Stimulated activated CD4-positive, alpha-beta T cell treated with anti-CD3 and anti-CD28 coated beads, TNF-alpha, amount 100 ng/mL, for 24 hours (primary cell): ENCODE results near the gene ASB10.

Source experiments
- DNase-seq, 3 experiments: peaks; one replicate each; pipeline ENCODE4 v3.0.0-alpha.2; 2020; ENCODE audit warnings: low read depth in 3 of 3

ASB10 gene

DNA sequence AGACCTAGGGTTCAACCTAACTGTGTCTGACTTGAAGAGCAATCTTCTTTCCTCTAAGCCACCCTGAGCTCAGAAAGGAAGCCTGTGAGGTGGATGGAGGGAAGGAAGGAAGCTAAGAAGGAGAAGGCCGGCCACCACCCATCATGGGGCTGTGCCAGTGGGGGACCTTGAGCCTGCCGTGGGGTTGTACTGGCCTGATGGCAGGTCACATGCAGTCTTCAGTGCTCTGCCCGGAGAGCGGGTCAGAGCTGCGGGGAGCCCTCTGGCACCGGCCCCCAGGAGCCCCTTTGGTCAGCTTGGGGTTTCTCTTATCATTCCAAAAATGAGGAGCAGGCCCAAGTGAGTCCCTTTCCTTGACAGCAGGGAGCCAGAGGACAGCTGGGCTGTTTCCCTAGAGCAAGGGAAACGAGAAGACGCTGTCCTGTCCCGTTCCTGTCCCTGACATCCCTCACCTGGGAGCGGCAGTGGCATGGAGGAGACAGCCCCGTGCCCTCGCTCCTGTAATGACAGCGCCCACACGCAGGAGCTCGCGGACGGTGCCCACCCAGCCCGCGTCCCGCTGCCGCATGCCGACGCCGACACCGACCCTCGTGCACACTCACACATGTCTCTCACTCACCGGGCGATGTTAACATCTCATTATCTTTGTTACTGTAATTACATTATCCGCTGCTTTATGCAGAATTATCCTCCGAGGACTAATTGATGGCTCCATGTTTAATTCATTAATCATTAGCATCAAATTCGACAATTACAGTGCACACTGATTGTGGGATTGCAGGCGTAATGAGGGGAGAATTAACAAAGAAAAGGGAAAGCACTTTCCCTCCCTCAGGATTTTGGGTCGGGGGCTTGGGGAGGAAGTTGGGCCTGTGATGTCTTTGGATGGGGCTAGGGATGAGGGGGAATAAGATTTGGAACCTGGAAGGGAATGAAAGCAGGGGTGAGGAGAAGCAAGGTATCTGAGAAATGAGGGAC, 50.9 kb downstream of the ASB10 start:
- no peak for DNase-seq

GRCh38 chr7:151135525-151135845, 51.6 kb downstream of the ASB10 start:
- DNase-seq = no peak

- no peak for DNase-seq
Measured at GRCh38 chr7:151134743-151135524, 52.1 kb downstream of the ASB10 start.

DNA sequence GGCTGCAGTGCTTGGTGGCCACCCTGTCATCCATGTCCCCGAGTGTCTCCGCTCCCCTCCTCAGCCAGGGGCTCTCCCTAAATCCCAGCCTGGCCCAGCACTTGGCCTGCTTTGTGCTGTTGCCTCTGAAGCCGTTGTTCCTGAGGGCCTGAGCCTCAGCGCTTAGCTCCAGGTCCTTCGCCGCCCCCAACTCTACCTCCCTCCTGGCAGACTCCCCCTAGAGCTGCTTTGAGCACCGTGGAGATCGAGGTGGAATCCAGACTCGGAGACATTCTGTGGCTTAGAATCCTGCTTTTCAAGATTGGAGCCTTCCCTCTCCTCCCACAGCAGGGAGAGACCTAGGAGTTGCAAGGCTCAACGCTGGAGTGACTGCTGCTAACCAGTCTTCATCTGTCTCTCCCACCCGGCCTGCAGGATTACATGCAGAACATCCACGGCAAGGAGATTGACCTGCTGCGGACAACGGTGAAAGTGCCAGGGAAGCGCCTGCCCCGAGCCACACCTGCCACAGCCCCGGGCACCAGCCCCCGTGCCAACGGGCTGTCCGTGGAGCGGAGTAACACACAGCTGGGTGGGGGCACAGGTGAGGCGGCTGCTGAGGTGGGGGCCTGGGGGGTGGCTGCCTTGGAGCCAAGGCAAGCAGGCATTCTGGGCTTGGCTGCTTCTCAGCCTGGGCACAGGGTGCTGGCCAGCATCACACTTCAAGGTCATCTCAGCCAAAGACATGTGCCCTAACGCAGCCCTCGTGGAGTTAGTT, 52.9 kb downstream of the ASB10 start:
- DNase-seq = no peak

DNA sequence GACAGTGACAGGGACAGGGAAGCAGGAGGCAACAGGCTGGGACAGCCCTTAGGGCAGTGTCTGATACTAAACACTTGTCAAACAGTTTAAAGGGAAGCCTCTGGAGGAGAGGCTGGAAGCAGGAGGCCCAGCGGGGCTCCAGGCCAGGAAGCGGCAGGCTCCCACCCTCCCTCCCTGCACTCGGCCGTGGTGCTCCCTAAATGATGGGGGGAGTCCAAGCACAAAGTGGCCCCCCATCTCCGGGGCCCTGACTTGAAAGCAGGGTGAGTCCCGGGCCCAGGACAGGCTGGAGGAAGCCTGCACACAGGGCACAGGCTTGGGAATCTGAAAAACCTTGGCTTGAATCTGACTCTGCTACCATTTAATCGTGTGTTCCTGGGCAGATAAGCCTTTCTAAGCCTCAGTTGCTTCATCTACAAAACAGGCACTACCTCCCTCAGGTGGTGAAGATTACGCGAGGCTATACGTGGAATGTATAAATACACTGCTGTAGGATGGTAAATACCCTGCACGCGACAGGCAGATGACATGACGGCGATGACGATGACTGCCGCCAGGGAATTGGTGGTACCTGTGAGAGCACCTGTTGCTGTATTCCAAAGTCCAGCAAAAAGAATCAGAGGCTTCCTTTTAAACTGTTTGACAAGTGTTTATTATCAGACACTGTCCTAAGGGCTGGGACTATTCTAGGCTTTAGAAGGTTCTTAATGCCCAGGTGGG, 53.6 kb downstream of the ASB10 start:
- DNase-seq = no peak

GRCh38 chr7:151132461-151133205, 54.4 kb downstream of the ASB10 start:
- no peak for DNase-seq

GRCh38 chr7:151131592-151132293, 55.3 kb downstream of the ASB10 start:
- DNase-seq = no peak

- DNase-seq = no peak
Measured at GRCh38 chr7:151131224-151131591, 55.8 kb downstream of the ASB10 start.

DNA sequence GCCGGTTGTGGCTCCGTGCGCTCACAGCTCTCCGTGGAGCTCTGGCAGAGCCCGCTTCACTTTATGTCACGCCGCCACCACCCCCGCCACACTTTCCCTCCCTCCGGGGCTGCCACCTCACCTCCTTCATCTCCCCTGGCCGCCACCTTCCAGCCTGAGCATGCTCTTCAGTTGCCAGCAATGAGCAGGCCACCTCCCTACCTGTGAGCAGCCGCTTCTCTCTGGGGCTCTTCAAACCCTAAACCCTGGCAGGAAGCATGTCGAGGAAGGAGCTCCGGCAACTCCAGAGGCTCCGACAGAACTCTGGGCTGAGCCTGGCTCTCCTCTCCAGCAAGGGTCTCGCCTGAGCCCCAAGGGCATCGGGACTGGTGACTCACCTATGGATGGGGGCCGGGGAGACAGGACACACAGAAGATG, 56.3 kb downstream of the ASB10 start:
- no peak for DNase-seq

DNA sequence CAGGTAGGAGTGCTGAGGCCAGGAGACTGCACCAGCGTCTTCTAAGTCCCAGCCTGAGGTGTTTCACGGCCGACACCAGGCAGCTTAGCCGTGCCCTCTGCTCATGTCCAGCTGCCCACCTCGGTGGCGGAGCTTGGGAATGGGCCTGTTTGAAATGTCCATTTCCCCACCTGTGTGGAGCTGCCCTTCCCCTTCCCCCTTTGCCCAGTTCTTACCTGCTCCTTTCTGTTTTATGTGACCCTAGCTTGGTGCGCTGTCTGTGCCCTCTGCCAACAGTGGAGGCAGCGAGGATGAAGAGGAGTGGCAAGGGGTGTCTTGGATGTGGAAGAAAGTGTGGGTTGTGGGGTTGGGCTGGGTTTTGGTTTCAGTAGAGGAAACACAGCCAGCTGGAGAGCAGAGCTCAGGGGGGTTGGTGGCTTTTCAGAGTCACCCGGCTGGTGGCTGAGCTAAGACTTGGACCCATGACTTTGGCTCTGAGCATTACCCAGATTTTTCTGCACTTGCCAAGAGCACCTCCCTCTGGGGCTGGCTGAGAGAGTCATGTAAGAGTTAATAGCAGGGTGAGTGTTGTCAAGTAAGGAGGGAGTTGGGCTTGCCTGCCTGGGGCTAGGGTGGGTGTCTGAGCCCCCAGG, 57.0 kb downstream of the ASB10 start:
- DNase-seq = no peak

- DNase-seq = no peak
Measured at GRCh38 chr7:151129117-151129959, 57.7 kb downstream of the ASB10 start.

- no peak for DNase-seq
Measured at GRCh38 chr7:151128716-151129115, 58.3 kb downstream of the ASB10 start.

GRCh38 chr7:151128144-151128543, 58.9 kb downstream of the ASB10 start:
- no peak for DNase-seq

DNA sequence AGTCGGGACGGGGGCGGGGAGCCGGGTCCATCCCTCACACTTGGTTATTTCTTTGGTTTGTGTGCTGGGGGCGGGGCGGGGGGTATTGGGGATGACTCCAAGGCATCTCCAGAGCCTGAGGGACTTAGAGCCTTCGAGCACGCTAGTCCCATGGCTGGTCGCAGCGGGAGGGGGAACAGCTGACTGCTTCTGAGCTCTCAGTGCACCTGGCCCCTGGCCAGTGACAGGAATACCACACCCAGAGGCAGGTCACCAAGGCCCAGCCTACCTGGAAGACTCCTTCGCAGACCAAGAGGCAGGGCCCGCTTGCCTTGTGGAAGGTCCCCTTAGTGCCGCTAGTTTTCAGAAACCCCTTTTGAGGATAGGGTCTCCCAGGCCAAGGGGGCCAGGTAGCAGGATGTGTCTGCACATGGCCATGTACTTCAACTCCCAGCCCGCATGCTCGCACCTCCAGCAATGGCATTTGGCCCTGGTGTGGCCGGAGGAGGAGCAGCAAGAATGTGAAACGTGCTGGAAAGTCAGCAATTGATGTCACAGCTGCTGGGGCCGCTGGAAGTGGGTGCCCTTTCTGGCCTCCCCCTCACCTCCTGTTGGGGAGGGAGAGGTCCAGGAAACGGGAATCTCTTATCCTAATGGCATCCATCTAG, 60.4 kb downstream of the ASB10 start:
- no peak for DNase-seq

GRCh38 chr7:151125846-151126481, 61.1 kb downstream of the ASB10 start:
- no peak for DNase-seq
